Heart right ventricle (tissue), 16 donors: Measurements from ENCODE around the gene ZNF490. TPM values are rescaled to one million over a fixed set of nuclear protein-coding genes. Genes with fewer than 3 reads are reported as not detected.

ENCODE experiments used
- ATAC-seq, 8 donors: fragments of 200-7000 bp; cut with Tn5 transposase; one replicate each; pipeline ENCODE4 v1.9.1; 2020; ENCODE audit warnings: mild to moderate bottlenecking in 8 of 8, moderate library complexity in 8 of 8, moderate number of reproducible peaks in 1 of 8
- DNase-seq, 2 donors: peaks; one replicate each; pipeline ENCODE4 v3.0.0-alpha.2; 2020
- H3K27ac ChIP-seq, 10 donors: fragments of 200-600 bp; sonication (generic) in 2 of 10; one replicate each; pipeline versions ENCODE4 v1.5.0 to v1.8.0; 2020 to 2022; ENCODE audit warnings: mild to moderate bottlenecking in 3 of 10
- H3K27me3 ChIP-seq, 7 donors: fragments of 200-600 bp; one replicate each; pipeline ENCODE4 v1.8.0; 2021 to 2022; ENCODE audit warnings: mild to moderate bottlenecking in 2 of 7
- H3K36me3 ChIP-seq, 9 donors: fragments of 200-600 bp; sonication (generic) in 1 of 9; one replicate each; pipeline versions ENCODE4 v1.5.0 to v1.8.0; 2020 to 2022; ENCODE audit warnings: mild to moderate bottlenecking in 2 of 9
- H3K4me1 ChIP-seq, 9 donors: fragments of 200-600 bp; sonication (generic) in 1 of 9; one replicate each; pipeline versions ENCODE4 v1.5.0 to v1.8.0; 2020 to 2022; ENCODE audit warnings: mild to moderate bottlenecking in 4 of 9
- H3K4me3 ChIP-seq, 10 donors: fragments of 200-600 bp; sonication (generic) in 2 of 10; one replicate each; pipeline versions ENCODE4 v1.5.0 to v1.8.0; 2020 to 2022; ENCODE audit warnings: mild to moderate bottlenecking in 7 of 10, moderate library complexity in 2 of 10
- H3K9me3 ChIP-seq, 11 donors: fragments of 200-600 bp in 10 of 11; sonication (generic) in 2 of 11; one replicate each; pipeline versions ENCODE4 v1.5.0 to v1.8.0; 2013 to 2022; ENCODE audit warnings: mild to moderate bottlenecking in 2 of 11, control low read depth in 1 of 11, moderate library complexity in 1 of 11
- WGBS, 2 donors: extraction: QIAGEN DNeasy Blood & Tissue Kit; methylation state at CpG; one replicate each; pipeline ENCODE4 v1.1.7; 2013; ENCODE audit warnings: inconsistent platforms in 1 of 2; 5-methylcytosine and 5-hydroxymethylcytosine counted together
- intact Hi-C, 10 donors: fragments of 100-400 bp; cut with DNase I; formaldehyde crosslinking; loops; one replicate each; pipeline versions ENCODE4 v1.11.1 to v1.14.2; 2022
- polyA plus RNA-seq, 2 donors: library from polyadenylated mRNA; stranded (reverse); fragments of 200-250 nt; gene quantifications; one replicate each; pipeline ENCODE4 v1.2.3, GENCODE V29; 2013
- total RNA-seq, 10 donors: library from RNA; stranded (reverse); fragmentation: NEBNext Ultra II Directional in 3 of 10; extraction: Animal tissue kit (Norgen Biotek cat#: 25700) in 3 of 10; gene quantifications; one replicate each; pipeline versions ENCODE4 v1.2.1 to v1.2.4, GENCODE V29; 2021 to 2023
- TF ChIP-seq, protein P1 (sequence below), 9 donors: fragments of 200-600 bp; sonication (generic) in 2 of 9; IDR thresholded peaks; one replicate each; pipeline versions ENCODE4 v1.5.0 to v1.8.0; 2021 to 2022; ENCODE audit warnings: antibody characterized with exemption in 9 of 9, mild to moderate bottlenecking in 5 of 9, moderate library complexity in 1 of 9
- donor health status: Arrhythmogenic right ventricular cardiomyopathy.
- donor health status: ischemic (EF 13 %, LVEDD 7.1; RV severe dilation, severe dysfunction).
- donor health status: healthy with polysubstance abuse.
- donor health status: DM: no; HTN: yes; CAD: no.
- donor health status: DM: no; HTN: no; CAD: no.
- donor health status: ischemic (EF 25% LVEDD 6.9; RV normal size, moderate dysfunction).
- donor health status: ischemic (EF 25% LVEDD 5.7; RV mildly dilated, moderate dysfunction).
- donor health status: healthy.
- donor health status: DM: yes; HTN: yes; CAD: no.
- donor health status: Ischemic cardiomyopathy.
- donor health status: ischemic (EF 35%, LVEDD 5.7; RV mildly dilated, moderate dysfunction).
- donor health status: nonischemic (EF 11% LVEDD 7.7; RV severe dilation, severe dysfunction).
- donor health status: DM: yes; HTN: yes; CAD: no.
- donor health status: PGD.
- donor health status: ischemic (EF 29% LVEDD 5.4; RV normal size, mild dysfunction).
- donor health status: nonischemic (EF 23%, LVEDD 6.1; RV moderate dilation, normal function).

ZNF490 gene
- total and polyA plus RNA-seq, 12 donors: 0.22 to 7.2 (median 5.2) TPM

DNA sequence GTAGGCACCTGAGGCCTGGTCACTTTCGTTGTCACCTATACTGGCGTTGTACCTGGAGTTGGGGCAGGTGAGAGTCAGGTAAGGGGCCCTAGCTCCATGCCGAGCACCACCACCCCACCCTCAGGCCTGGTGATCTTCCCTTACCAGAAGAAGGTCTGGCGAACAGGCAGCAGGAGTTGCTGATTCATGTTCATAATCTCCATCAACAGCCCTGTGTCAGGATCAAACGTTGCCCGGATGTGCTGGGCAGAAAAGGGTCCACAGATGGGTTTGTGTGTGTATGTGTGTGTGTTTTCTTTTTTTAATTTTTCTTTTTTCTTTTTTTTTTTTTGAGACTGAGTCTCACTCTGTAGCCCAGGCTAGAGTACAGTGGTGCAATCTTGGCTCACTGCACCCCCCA is 41.6 kb upstream of the ZNF490 start:
- H3K27ac ChIP-seq: no peak overlapping the region
- H3K9me3 ChIP-seq: no peaks in the 10 kb centered on the region
- peaks cover 7 to 15% (median 11%) of the 10 kb centered on the region in 9 donors for H3K4me1 ChIP-seq
- no peaks in the 10 kb centered on the region for H3K27me3 ChIP-seq
- 91 to 92% methylated on average over 6 of the region's 6 CpGs for WGBS, 2 donors
- peaks cover 0 to 60% (median 5%) of the 10 kb centered on the region in 9 donors for H3K36me3 ChIP-seq
- TF ChIP-seq, protein P1, sequence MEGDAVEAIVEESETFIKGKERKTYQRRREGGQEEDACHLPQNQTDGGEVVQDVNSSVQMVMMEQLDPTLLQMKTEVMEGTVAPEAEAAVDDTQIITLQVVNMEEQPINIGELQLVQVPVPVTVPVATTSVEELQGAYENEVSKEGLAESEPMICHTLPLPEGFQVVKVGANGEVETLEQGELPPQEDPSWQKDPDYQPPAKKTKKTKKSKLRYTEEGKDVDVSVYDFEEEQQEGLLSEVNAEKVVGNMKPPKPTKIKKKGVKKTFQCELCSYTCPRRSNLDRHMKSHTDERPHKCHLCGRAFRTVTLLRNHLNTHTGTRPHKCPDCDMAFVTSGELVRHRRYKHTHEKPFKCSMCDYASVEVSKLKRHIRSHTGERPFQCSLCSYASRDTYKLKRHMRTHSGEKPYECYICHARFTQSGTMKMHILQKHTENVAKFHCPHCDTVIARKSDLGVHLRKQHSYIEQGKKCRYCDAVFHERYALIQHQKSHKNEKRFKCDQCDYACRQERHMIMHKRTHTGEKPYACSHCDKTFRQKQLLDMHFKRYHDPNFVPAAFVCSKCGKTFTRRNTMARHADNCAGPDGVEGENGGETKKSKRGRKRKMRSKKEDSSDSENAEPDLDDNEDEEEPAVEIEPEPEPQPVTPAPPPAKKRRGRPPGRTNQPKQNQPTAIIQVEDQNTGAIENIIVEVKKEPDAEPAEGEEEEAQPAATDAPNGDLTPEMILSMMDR (IDR thresholded peaks at IDR 0.05): no peak
- intact Hi-C loops: no loop called here
- ATAC-seq (no peak), DNase-seq (no peak)
- H3K4me3 ChIP-seq: no peak overlapping the region

DNA sequence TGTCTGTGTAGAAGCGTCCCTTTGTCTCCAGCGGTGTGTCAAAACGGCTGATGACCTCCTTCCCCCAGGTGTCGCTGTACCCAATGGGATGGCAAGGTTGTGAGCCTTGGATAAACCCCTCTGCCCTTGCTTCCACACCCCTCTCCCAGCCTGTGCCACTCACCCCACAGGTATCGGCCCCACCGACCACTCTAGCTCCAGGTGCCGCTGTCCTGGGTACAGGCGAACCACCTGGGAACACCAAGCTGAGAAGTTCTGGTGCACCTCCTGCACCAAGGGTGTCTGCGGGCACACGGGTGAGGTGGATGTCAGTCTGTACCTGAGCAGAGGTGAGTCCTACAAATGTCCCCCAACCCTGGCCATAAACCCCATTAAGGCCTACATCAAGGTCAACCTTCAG is 39.3 kb upstream of the ZNF490 start:
- no peak overlapping the region for H3K4me3 ChIP-seq
- H3K36me3 ChIP-seq: peaks cover 0 to 51% (median 0%) of the 10 kb centered on the region in 9 donors
- DNase-seq: no peak
- ATAC-seq: no peak
- intact Hi-C loops: no loop called here
- peaks cover 7 to 15% (median 11%) of the 10 kb centered on the region in 9 donors for H3K4me1 ChIP-seq
- no peaks in the 10 kb centered on the region for H3K27me3 ChIP-seq
- TF ChIP-seq, protein P1 (IDR thresholded peaks at IDR 0.05): no peak
- 94 to 95% methylated on average over 10 of the region's 10 CpGs for WGBS, 2 donors
- H3K9me3 ChIP-seq: no peaks in the 10 kb centered on the region
- H3K27ac ChIP-seq: no peak overlapping the region

DNA sequence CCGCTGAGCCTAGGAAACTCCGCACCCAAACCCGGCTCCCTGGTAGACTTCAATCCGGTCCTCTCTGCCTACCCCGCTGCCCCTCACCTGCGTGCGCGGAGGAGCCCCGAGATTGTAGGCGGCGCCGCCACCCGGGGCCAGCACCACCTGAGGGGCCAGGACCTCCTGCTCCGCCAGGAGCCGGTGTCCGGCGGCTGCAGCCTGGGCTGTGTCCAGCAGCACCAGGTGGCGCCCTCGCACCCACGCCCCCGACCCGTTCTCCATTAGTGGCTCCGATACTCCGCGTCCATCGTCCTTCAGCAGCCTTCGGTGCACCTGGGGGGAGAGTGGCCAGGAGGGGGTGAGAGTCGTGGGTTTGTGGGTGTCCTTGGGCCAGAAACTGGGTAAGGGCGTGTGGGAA is 37.5 kb upstream of the ZNF490 start:
- DNase-seq (no peak), ATAC-seq (peak; percentile 34 to 75 (median 54))
- Histone ChIP-seq H3K4me1 (peaks cover 7 to 15% (median 11%) of the 10 kb centered on the region in 9 donors), H3K36me3 (peaks cover 0 to 34% (median 0%) of the 10 kb centered on the region in 9 donors), H3K4me3 (peak overlapping the region in 8 of 10 donors; percentile 22 to 44 (median 32)), H3K27ac (no peak overlapping the region), H3K27me3 (no peaks in the 10 kb centered on the region), H3K9me3 (no peaks in the 10 kb centered on the region)
- intact Hi-C loops: no loop called here
- TF ChIP-seq, protein P1 (IDR thresholded peaks at IDR 0.05): peak in 6 of 9 donors; percentile 21 to 44 (median 36)
- 8 to 15% methylated on average over 29 of the region's 29 CpGs for WGBS, 2 donors

DNA sequence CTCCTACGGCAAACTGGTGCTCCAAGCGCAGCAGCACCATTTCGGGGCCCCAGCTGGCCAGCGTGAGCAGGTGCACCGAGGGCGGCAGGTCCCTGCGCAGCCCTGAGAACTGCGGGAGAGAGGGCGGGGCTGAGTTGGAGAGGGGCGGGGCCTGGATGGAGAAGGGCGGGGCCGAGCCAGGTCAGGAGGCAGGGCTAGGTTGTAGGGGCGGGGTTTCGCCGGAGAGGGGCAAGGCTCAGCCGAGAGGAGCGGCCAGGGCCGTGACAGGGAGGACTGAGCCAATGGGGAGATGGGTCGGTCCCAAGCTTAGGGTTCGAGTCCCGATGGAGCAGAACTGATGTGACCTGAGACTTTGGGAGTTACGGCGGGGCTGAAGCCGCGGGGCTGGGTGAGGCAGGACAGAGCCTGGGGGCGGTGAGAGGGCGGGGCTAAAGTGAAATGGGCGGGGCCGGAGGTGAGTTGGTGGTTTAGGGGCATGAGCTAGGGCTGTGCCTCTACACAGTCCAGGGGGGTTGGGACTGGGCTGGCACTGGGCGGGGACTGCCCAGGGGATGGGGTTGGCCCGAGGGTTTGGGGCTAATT is 37.0 kb upstream of the ZNF490 start:
- Histone ChIP-seq H3K27me3 (no peaks in the 10 kb centered on the region), H3K27ac (no peak overlapping the region), H3K9me3 (no peaks in the 10 kb centered on the region), H3K4me1 (peaks cover 7 to 15% (median 11%) of the 10 kb centered on the region in 9 donors), H3K4me3 (peak overlapping the region in 8 of 10 donors; percentile 22 to 44 (median 32)), H3K36me3 (peaks cover 0 to 29% (median 0%) of the 10 kb centered on the region in 9 donors)
- TF ChIP-seq, protein P1 (IDR thresholded peaks at IDR 0.05): no peak
- WGBS, 2 donors: 15 to 16% methylated on average over 30 to 31 of the region's 31 CpGs
- peak in 1 of 2 donors; percentile 72 for DNase-seq
- intact Hi-C loops: no loop called here
- peak; percentile 63 to 91 (median 86) for ATAC-seq
